HEK293 (cell line): Measurements from ENCODE around the gene AIPL1.

Experiments used
- CTCF ChIA-PET: fragments of 350-600 bp; formaldehyde crosslinking; extraction: SDS; loops from one replicate; lab custom pipeline; 2021; ENCODE audit warnings: antibody characterized with exemption; lab: Yijun Ruan, JAX
- POLR2A ChIA-PET: fragments of 300-600 bp; formaldehyde crosslinking; extraction: SDS; loops from one replicate; lab custom pipeline; 2020; ENCODE audit warnings: antibody characterized with exemption, inconsistent platforms; lab: Yijun Ruan, JAX
- H3K27ac ChIP-seq: fragments of 200-500 bp; sonication (Bioruptor generic); 2 replicates; pipeline ENCODE4 v1.5.1; 2014; ENCODE audit warnings: low read depth, low read length, control low read depth, inconsistent platforms; ENCODE audit errors: extremely low read depth
- H3K36me3 ChIP-seq, 2 experiments: fragments of 200-500 bp in 1 of 2; sonication (Bioruptor generic) in 1 of 2; 1 replicate in 1 of 2; 2 replicates in 1 of 2; pipeline ENCODE4 v1.5.1; 2014 to 2017; ENCODE audit warnings: inconsistent platforms in 2 of 2, low read length in 2 of 2; ENCODE audit not compliant: control insufficient read depth in 2 of 2, insufficient read depth in 1 of 2
- H3K4me1 ChIP-seq: fragments of 200-500 bp; sonication (Bioruptor generic); 2 replicates; pipeline ENCODE4 v1.5.1; 2014; ENCODE audit warnings: mild to moderate bottlenecking, low read length, inconsistent platforms; ENCODE audit not compliant: control insufficient read depth, insufficient read depth
- H3K4me3 ChIP-seq: 2 replicates; pipeline ENCODE4 v1.5.1; 2011; ENCODE audit warnings: low read depth, mild to moderate bottlenecking, control low read depth, low read length, moderate library complexity
- H3K9me3 ChIP-seq: fragments of 200-500 bp; sonication (Bioruptor generic); 2 replicates; pipeline ENCODE4 v1.5.1; 2014; ENCODE audit warnings: low read depth, low read length, inconsistent platforms; ENCODE audit not compliant: control insufficient read depth, insufficient read depth
- BCL11B ChIP-seq: fragments of 450-650 bp; formaldehyde crosslinking; IDR thresholded peaks from 2 replicates; pipeline ENCODE4 v1.5.1; 2016; ENCODE audit warnings: low read depth, missing biosample characterization, missing genetic modification characterization
- EGR2 ChIP-seq: fragments of 450-650 bp; formaldehyde crosslinking; IDR thresholded peaks from 2 replicates; pipeline ENCODE4 v1.5.1; 2016; ENCODE audit warnings: low read depth, missing biosample characterization, missing genetic modification characterization
- KLF9 ChIP-seq: fragments of 450-650 bp; formaldehyde crosslinking; IDR thresholded peaks from 2 replicates; pipeline ENCODE4 v1.5.1; 2016; ENCODE audit warnings: missing biosample characterization, missing genetic modification characterization, low read depth
- SCRT2 ChIP-seq: fragments of 450-650 bp; formaldehyde crosslinking; IDR thresholded peaks from 2 replicates; pipeline ENCODE4 v1.5.1; 2016; ENCODE audit warnings: missing biosample characterization, missing genetic modification characterization
- TRIM28 ChIP-seq: IDR thresholded peaks from 2 replicates; pipeline ENCODE4 v1.6.1; 2011; ENCODE audit warnings: low read length, control low read depth, borderline replicate concordance
- ZNF132 ChIP-seq: fragments of 450-650 bp; formaldehyde crosslinking; IDR thresholded peaks from 2 replicates; pipeline ENCODE4 v1.5.1; 2017; ENCODE audit warnings: missing biosample characterization, missing genetic modification characterization, borderline replicate concordance
- ZNF16 ChIP-seq: fragments of 450-650 bp; formaldehyde crosslinking; IDR thresholded peaks from 2 replicates; pipeline ENCODE4 v1.5.1; 2016; ENCODE audit warnings: low read depth, missing biosample characterization, missing genetic modification characterization
- ZNF202 ChIP-seq: fragments of 450-650 bp; formaldehyde crosslinking; IDR thresholded peaks from 2 replicates; pipeline ENCODE4 v1.5.1; 2016; ENCODE audit warnings: missing biosample characterization, missing genetic modification characterization, borderline replicate concordance
- ZNF24 ChIP-seq: fragments of 450-650 bp; formaldehyde crosslinking; IDR thresholded peaks from 2 replicates; pipeline ENCODE4 v1.5.1; 2016; ENCODE audit warnings: missing biosample characterization, missing genetic modification characterization
- ZNF302 ChIP-seq: fragments of 450-650 bp; formaldehyde crosslinking; IDR thresholded peaks from 2 replicates; pipeline ENCODE4 v1.5.1; 2016; ENCODE audit warnings: missing biosample characterization, missing genetic modification characterization, low read depth
- ZNF48 ChIP-seq: fragments of 450-650 bp; formaldehyde crosslinking; IDR thresholded peaks from 2 replicates; pipeline ENCODE4 v1.5.1; 2016; ENCODE audit warnings: missing biosample characterization, missing genetic modification characterization
- ZNF501 ChIP-seq: fragments of 450-650 bp; formaldehyde crosslinking; IDR thresholded peaks from 2 replicates; pipeline ENCODE4 v1.5.1; 2016; ENCODE audit warnings: missing biosample characterization, missing genetic modification characterization
- ZNF654 ChIP-seq: fragments of 450-650 bp; formaldehyde crosslinking; IDR thresholded peaks from 2 replicates; pipeline ENCODE4 v1.5.1; 2016; ENCODE audit warnings: low read depth, missing biosample characterization, missing genetic modification characterization
- ZNF701 ChIP-seq: fragments of 450-650 bp; formaldehyde crosslinking; IDR thresholded peaks from 2 replicates; pipeline ENCODE4 v1.5.1; 2016; ENCODE audit warnings: missing biosample characterization, missing genetic modification characterization
- ZNF707 ChIP-seq: fragments of 450-650 bp; formaldehyde crosslinking; IDR thresholded peaks from 2 replicates; pipeline ENCODE4 v1.5.1; 2016; ENCODE audit warnings: missing biosample characterization, missing genetic modification characterization
- TF ChIP-seq, protein P1 (sequence below): fragments of 450-650 bp; formaldehyde crosslinking; IDR thresholded peaks from 2 replicates; pipeline ENCODE4 v1.5.1; 2016; ENCODE audit warnings: missing biosample characterization, missing genetic modification characterization
- TF ChIP-seq, protein P2 (sequence below): fragments of 450-650 bp; formaldehyde crosslinking; IDR thresholded peaks from 2 replicates; pipeline ENCODE4 v1.5.1; 2016; ENCODE audit warnings: missing biosample characterization, missing genetic modification characterization
- TF ChIP-seq, protein P3 (sequence below): fragments of 450-650 bp; formaldehyde crosslinking; IDR thresholded peaks from 2 replicates; pipeline ENCODE4 v1.5.1; 2017; ENCODE audit warnings: missing biosample characterization, missing genetic modification characterization
- TF ChIP-seq, protein P4 (sequence below): fragments of 450-650 bp; formaldehyde crosslinking; IDR thresholded peaks from 2 replicates; pipeline ENCODE4 v1.5.1; 2016; ENCODE audit warnings: missing biosample characterization, missing genetic modification characterization
- TF ChIP-seq, protein P5 (sequence below): fragments of 450-650 bp; IDR thresholded peaks from 2 replicates; pipeline ENCODE4 v1.5.1; 2018; ENCODE audit warnings: missing biosample characterization, mild to moderate bottlenecking, missing genetic modification characterization
- TF ChIP-seq, protein P6 (sequence below): sonication (generic); formaldehyde crosslinking; IDR thresholded peaks from 2 replicates; pipeline ENCODE4 v1.8.1; 2022; ENCODE audit warnings: mild to moderate bottlenecking, moderate library complexity, missing genetic modification reagents

The AIPL1 gene

DNA sequence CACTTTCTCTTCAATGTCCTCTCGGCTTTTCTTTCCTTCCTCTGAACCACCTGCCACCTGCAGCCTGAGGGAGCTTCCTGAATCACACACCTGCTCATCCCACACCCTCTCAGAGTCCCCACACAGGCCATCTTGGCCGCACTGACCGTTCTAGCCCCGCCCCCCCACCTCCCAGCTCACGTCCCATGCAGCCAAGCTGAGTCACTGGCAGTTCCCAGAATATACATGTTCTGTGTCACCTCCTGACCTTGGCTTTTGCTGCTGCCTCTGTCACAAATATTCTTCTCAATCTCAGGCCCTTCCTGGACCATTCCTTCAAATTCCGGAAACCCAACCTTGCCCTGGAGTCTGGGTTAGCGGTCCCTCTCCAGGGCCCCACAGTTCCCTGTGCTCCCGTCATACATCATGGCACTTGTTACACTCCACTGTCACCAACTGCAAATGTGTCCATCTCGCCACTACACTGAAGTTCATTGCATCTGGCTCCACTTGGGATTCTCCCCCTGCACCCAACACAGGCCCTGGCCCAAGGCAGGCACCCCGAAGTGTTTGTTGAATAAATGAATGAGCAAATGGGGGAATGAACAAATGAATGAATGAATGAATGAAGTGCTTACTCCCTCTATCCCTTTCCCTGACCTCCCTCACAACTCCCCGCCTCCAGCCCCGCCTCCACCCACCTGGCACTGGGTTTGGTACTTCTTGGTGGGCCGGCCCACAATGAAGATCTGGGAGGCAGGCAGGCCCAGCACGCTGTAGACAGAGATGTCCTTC is 22.2 kb upstream of the AIPL1 start:
- ChIA-PET CTCF (no interaction called here), POLR2A (interaction anchor here (0.6 kb wide), 1 partner anchor 9 kb away, joined by 3 read pairs; no protein-coding TSS in a partner anchor)
- no peaks in the 10 kb centered on the region for H3K36me3 ChIP-seq
- H3K9me3 ChIP-seq, result no peaks in the 10 kb centered on the region
- H3K4me1 ChIP-seq, result no peaks in the 10 kb centered on the region
- H3K4me3 ChIP-seq, result no peak overlapping the region
- no peak overlapping the region for H3K27ac ChIP-seq
- 0 out of 2 replicates have a peak, but pooled peaks have one; percentile 49 for TF ChIP-seq ZNF24 (tag by site-specific recombination)
- peak; percentile 47; the same call in 1 of the 2 replicates for TF ChIP-seq SCRT2 (tag by site-specific recombination)
- TF ChIP-seq, protein P1, sequence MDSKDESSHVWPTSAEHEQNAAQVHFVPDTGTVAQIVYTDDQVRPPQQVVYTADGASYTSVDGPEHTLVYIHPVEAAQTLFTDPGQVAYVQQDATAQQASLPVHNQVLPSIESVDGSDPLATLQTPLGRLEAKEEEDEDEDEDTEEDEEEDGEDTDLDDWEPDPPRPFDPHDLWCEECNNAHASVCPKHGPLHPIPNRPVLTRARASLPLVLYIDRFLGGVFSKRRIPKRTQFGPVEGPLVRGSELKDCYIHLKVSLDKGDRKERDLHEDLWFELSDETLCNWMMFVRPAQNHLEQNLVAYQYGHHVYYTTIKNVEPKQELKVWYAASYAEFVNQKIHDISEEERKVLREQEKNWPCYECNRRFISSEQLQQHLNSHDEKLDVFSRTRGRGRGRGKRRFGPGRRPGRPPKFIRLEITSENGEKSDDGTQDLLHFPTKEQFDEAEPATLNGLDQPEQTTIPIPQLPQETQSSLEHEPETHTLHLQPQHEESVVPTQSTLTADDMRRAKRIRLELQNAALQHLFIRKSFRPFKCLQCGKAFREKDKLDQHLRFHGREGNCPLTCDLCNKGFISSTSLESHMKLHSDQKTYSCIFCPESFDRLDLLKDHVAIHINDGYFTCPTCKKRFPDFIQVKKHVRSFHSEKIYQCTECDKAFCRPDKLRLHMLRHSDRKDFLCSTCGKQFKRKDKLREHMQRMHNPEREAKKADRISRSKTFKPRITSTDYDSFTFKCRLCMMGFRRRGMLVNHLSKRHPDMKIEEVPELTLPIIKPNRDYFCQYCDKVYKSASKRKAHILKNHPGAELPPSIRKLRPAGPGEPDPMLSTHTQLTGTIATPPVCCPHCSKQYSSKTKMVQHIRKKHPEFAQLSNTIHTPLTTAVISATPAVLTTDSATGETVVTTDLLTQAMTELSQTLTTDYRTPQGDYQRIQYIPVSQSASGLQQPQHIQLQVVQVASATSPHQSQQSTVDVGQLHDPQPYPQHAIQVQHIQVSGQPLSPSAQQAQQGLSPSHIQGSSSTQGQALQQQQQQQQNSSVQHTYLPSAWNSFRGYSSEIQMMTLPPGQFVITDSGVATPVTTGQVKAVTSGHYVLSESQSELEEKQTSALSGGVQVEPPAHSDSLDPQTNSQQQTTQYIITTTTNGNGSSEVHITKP, result no peak
- TF ChIP-seq, protein P2, sequence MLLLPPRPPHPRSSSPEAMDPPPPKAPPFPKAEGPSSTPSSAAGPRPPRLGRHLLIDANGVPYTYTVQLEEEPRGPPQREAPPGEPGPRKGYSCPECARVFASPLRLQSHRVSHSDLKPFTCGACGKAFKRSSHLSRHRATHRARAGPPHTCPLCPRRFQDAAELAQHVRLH (tag by site-specific recombination), result no peak
- TF ChIP-seq ZNF654, result no peak

DNA sequence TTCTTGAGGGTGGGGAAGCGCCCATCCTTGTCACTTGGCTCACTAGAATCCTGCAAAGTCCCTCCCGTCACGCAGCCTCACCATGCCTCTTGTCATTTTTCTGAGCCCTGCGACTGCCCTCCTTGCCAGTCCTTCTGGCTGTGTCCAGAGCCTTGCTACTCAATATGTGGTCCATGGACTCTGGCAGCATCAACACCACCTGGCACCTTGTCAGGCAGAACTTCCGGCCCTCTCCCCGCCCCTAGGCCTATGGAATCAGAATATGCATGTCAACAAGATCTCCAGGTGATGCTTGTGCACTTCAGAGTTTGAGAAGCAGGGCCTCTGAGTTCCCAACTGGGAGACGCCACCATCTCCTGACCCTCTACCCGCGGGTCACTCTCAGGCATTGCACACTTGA is 21.4 kb upstream of the AIPL1 start:
- Histone ChIP-seq H3K4me3 (no peak overlapping the region), H3K36me3 (no peaks in the 10 kb centered on the region), H3K9me3 (no peaks in the 10 kb centered on the region), H3K27ac (no peak overlapping the region), H3K4me1 (no peaks in the 10 kb centered on the region)
- ChIA-PET CTCF (no interaction called here), POLR2A (no interaction called here)
- TF ChIP-seq ZNF707 (no peak), ZNF302 (no peak), ZNF132 (tag by site-specific recombination) (no peak), ZNF701 (tag by site-specific recombination) (no peak)
- TF ChIP-seq, protein P3, sequence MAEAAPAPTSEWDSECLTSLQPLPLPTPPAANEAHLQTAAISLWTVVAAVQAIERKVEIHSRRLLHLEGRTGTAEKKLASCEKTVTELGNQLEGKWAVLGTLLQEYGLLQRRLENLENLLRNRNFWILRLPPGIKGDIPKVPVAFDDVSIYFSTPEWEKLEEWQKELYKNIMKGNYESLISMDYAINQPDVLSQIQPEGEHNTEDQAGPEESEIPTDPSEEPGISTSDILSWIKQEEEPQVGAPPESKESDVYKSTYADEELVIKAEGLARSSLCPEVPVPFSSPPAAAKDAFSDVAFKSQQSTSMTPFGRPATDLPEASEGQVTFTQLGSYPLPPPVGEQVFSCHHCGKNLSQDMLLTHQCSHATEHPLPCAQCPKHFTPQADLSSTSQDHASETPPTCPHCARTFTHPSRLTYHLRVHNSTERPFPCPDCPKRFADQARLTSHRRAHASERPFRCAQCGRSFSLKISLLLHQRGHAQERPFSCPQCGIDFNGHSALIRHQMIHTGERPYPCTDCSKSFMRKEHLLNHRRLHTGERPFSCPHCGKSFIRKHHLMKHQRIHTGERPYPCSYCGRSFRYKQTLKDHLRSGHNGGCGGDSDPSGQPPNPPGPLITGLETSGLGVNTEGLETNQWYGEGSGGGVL, result no peak
- TF ChIP-seq, protein P4, sequence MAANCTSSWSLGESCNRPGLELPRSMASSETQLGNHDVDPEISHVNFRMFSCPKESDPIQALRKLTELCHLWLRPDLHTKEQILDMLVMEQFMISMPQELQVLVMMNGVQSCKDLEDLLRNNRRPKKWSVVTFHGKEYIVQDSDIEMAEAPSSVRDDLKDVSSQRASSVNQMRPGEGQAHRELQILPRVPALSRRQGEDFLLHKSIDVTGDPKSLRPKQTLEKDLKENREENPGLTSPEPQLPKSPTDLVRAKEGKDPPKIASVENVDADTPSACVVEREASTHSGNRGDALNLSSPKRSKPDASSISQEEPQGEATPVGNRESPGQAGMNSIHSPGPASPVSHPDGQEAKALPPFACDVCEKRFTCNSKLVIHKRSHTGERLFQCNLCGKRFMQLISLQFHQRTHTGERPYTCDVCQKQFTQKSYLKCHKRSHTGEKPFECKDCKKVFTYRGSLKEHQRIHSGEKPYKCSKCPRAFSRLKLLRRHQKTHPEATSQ, result no peak

DNA sequence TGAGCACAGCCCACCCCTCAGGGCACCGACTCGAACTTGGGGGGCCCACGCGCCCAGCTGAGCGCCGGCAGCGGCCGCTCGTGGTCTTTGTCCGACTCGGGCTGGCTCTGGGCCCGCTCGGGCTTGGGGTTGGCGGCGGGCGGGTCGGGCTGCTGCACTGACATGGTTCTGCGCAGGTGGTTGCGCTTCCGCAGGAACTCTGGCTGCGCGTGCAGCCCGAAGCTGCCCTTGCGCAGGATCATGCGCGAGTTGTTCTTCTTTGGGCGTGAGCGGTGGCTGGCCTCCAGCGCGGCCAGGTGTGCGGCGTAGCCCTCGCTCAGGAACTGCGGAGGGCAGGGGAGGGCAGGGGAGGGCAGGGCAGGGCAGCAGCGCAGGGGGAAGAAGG is 20.4 kb upstream of the AIPL1 start:
- CTCF ChIA-PET, result no interaction called here
- POLR2A ChIA-PET, result interaction anchor here (2.8 kb wide), 1 partner anchor 10 kb away, joined by 13 read pairs; the partner anchor contains the start of gene PIMREG
- TF ChIP-seq ZNF202 (tag by site-specific recombination) (no peak), BCL11B (tag by site-specific recombination) (no peak), ZNF701 (tag by site-specific recombination) (no peak), ZNF48 (tag by site-specific recombination) (no peak), ZNF501 (tag by site-specific recombination) (no peak), KLF9 (tag by site-specific recombination) (no peak), TRIM28 (no peak), ZNF16 (no peak), EGR2 (tag by site-specific recombination) (no peak)
- TF ChIP-seq, protein P5, sequence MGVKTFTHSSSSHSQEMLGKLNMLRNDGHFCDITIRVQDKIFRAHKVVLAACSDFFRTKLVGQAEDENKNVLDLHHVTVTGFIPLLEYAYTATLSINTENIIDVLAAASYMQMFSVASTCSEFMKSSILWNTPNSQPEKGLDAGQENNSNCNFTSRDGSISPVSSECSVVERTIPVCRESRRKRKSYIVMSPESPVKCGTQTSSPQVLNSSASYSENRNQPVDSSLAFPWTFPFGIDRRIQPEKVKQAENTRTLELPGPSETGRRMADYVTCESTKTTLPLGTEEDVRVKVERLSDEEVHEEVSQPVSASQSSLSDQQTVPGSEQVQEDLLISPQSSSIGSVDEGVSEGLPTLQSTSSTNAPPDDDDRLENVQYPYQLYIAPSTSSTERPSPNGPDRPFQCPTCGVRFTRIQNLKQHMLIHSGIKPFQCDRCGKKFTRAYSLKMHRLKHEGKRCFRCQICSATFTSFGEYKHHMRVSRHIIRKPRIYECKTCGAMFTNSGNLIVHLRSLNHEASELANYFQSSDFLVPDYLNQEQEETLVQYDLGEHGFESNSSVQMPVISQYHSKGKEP (tag by site-specific recombination), result no peak
- TF ChIP-seq, protein P6, sequence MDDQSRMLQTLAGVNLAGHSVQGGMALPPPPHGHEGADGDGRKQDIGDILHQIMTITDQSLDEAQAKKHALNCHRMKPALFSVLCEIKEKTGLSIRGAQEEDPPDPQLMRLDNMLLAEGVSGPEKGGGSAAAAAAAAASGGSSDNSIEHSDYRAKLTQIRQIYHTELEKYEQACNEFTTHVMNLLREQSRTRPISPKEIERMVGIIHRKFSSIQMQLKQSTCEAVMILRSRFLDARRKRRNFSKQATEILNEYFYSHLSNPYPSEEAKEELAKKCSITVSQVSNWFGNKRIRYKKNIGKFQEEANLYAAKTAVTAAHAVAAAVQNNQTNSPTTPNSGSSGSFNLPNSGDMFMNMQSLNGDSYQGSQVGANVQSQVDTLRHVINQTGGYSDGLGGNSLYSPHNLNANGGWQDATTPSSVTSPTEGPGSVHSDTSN (CRISPR knock-in tag), result no peak

More for the DNA sequence above, 20.4 kb upstream of the AIPL1 start:
- no peaks in the 10 kb centered on the region for H3K9me3 ChIP-seq
- no peak overlapping the region for H3K4me3 ChIP-seq
- no peaks in the 10 kb centered on the region for H3K4me1 ChIP-seq
- peaks cover 0 to 4% of the 10 kb centered on the region in 2 experiments; a peak in 1 of 3 replicates for H3K36me3 ChIP-seq
- no peak overlapping the region for H3K27ac ChIP-seq
